ENCODE measurements around the gene CEACAM7.
"Not testable (repeated sequence)": the region's sequence is repeated elsewhere in the genome, so short reads cannot be mapped to it uniquely, and the experiment has no call there.

Gene CEACAM7

DNA sequence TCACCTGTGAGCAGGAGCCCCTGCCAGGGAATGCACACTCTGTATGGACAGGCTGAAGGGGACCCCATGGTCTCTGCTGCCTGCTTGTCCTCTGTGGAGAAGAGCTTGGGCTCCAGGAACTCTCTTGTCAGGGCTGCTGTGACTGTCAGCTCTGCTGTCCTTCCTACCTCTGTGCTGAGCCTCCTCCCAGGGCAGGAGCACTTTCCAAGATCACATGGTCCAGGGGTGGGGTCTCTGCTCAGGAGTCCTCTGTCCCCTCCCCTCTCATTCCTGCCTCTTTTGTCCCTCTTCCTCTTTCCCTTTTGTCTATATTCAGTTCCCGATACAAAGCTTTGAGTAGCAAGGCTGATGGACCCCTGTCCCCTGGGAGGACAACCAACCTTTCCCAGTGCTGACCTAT lies at the start of gene CEACAM7:
CEACAM7 (minus strand) TSS at position 173 of the 400 bp plus-strand sequence; CDS start at position 68, 105 bp downstream.
- DNase-seq: no peak

DNA sequence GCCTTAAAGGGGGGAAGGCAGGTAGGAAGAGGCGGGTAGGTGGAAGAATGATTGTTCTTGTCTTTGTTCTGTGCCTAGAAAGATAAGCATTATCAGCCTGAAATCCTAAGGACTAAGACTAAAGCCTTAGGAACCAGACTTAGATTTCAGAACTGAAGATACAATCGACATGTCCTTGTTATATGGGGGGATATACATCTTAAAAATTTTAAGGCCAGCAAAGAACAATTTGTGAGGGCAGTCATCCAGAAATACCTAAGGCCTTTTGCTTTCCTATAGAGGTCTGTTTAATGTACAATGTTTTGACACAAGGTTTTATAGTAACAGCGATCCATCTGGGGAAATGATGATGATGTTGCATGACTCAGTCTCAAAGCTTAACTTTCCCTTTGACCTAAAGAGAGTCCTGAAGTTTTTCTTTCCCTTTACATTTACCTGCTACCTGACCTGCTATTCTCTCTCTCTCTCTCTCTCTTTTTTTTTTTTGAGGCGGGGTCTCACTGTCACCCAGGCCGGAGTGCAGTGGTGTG lies 47.1 kb upstream of the CEACAM7 start:
- no peak for DNase-seq

DNA sequence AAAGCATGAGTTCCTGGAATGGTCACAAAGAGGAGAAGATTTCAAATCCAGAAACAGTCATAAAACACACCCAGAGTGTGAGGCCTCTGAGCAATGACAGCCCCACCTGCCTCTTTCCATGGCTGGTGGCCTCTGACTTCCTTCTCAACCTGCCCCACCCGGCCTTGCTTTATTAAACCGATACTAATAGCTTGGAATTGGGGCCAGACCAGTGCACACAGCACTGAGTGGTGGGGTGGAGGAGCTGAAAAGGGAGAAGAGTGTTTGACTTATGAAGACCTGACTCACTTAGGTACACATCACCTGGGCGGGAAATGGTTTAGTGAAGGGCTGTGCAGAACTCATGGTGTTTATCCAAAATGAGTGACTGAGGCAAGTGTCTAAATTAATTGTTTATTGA lies 46.5 kb upstream of the CEACAM7 start:
- no peak for DNase-seq

DNA sequence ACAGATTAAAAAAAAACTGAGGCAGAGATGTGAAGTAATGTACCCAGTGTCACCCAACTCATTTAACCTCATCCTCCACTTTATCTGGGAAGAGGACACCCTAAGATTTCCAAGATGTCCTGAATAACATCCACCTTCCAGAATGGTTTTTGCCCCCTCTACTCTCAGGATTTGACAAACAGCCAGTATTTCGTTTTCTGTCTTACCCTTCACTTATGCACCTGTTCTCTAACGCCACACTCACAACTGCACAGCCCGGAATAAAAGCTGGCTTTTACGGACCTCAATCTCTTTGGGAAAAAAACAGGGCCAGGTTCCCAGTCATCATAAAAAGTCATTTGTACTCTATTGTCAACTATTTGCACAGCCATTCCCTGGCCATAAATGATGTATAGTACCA lies 46.1 kb upstream of the CEACAM7 start:
- no peak for DNase-seq

DNA sequence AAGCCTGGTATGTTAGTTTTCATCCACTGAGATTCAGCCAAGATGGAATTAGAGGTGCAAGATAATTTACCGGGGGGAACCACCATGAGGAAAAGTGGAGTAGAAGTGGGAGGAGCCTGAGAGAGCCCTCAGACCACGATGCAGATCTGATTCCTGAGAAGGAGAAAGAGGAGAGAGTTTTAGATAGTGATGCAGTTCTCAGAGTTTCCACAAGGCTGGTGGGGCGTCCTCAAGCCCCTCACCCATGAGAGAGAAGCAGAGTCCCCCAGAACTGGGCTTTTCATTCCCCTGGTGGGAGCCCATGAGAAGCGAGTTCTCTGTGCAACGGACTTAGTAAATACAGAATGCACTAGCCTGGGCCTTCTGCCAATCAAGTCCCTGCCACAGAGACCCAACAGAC lies 38.4 kb upstream of the CEACAM7 start:
- DNase-seq: no peak

DNA sequence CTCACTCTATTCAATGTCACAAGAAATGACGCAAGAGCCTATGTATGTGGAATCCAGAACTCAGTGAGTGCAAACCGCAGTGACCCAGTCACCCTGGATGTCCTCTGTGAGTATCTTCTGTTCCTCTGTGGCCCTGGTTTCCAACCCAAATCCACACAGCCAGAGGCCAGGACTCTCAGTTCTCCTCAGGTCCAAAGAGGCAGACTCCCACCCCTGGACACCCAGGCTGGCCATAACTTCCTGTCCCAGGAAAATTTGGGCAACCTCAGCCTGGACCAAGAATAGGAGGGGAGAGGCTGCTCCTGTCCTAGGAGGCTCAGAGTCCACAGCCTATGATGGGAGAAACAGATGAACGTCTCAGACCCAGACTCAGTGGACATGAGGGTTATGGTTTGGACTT lies 32.0 kb upstream of the CEACAM7 start:
- no peak for DNase-seq

DNA sequence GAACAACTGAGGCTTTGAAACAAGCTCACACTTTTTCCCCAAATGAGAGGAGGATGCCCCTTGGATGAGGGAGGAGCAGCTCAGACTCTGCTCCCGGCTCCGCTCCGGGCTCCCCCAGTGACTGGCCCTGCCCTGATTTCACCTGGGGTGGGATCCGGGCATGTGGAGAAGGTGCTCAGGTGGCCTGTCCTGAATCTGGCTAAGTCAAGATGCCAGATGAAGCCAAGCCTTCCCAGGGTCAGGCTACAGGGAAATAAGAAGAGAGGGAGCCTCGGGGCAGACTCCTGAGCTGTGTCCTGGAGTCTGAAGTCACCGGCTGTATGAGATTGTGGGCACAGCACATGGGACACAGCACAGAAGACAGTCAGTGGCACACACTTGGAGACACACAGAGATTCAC lies 30.7 kb upstream of the CEACAM7 start:
- DNase-seq: no peak

DNA sequence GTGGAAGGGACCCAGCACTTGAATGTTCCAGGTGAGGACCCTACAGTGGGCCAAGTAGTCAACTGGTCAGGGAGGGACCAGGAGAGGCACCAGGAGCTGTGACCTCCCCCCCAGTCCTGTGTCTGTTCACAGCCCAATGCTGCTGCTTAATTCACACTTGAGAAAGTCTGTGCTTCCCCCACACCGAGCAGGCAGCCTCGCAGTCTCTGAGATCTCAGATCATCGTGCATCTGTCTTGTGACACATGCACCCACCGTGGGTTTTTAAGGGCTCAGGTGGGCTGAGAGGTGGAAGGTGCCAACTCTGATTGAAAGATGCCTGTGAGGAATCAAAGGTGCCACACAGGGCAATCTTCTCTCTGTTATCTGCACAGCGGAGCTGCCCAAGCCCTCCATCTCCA lies 26.5 kb upstream of the CEACAM7 start:
- DNase-seq: no peak

DNA sequence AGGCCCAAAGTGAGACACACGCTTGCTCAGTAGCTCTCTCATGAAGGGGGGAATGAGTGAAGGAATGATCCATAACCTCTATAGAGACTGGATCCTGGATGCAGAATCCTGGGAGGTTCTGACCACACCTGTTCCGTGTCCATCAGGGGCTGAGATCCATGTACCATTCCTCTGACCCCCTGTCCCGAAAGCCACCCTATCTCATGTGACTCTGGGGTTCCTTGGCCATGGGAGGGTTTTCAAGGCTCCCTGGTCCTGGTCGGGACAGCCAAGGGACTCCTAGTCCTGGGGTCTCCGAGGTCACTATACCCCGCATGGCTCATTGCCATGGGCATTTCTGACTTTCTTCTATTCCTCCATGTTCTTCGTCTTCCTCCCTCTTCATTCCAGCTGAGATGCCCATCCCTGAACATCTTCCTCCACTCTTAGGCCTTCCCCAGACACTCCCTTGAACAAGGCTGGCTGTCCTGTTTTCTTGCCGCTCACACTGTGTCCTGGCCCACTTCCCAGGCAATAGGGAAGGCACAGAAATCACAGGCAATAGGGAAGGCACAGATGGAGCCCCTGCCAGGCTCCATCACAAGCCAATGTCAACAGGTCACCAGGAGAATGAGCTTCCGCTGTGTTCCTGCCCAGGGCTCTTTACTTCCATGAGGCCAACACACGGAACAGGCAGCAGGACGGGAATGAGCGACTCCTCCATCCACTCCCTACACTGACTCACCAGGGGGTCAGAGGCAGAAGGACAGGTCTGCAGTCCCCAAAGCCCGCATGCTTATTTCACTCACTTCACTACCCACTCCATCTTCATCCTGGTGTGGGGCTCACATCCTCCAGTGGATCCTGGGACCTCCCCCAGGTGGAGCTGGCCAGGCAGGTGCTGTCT lies 23.5 kb upstream of the CEACAM7 start:
- DNase-seq: no peak

DNA sequence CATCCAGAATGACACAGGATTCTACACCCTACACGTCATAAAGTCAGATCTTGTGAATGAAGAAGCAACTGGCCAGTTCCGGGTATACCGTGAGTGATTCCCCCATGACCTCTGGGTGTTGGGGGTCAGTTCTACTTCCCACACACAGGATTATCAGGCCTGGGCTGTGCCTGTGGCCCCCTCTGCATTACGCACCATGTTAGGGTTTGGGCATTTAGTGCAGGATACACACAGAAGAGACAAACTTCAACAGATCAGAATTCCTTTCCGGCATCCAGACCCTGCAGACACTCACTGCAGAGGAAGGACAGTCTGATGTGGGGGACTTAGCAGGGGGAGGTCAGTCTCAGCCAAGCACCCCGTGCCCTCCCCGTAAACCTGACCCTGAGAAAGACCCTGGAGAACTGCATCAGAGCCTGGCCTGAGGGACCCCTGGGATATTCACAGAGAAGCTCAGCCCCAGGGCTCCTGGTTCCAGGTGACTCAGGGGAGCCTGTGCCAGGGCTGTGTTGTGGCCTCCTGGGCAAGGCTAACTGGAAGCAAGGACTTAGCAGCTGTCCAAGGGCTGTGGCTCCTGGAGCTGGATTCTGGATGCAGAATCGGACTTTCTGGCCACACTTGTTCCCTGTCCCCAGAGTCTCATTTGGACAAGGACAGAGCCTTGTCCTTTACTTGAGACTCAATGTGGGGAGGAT lies 22.0 kb upstream of the CEACAM7 start:
- DNase-seq: no peak

DNA sequence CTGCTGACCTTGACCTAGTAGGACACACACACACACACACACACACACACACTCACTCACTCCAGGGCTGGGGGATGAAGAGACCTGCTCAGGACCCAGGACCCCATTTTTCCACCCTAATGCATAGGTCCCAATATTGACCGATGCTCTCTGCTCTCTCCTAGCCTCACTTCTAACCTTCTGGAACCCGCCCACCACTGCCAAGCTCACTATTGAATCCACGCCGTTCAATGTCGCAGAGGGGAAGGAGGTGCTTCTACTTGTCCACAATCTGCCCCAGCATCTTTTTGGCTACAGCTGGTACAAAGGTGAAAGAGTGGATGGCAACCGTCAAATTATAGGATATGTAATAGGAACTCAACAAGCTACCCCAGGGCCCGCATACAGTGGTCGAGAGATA lies 21.4 kb upstream of the CEACAM7 start:
- DNase-seq: not testable (repeated sequence)

DNA sequence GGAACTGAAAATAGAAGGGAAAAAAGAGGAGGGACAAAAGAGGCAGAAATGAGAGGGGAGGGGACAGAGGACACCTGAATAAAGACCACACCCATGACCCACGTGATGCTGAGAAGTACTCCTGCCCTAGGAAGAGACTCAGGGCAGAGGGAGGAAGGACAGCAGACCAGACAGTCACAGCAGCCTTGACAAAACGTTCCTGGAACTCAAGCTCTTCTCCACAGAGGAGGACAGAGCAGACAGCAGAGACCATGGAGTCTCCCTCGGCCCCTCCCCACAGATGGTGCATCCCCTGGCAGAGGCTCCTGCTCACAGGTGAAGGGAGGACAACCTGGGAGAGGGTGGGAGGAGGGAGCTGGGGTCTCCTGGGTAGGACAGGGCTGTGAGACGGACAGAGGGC lies 20.4 kb upstream of the CEACAM7 start, which contains the start of gene CEACAM5:
CEACAM5 (plus strand) TSS at position 146 of the 400 bp plus-strand sequence; CDS start at position 252, 106 bp downstream.
- no peak for DNase-seq

DNA sequence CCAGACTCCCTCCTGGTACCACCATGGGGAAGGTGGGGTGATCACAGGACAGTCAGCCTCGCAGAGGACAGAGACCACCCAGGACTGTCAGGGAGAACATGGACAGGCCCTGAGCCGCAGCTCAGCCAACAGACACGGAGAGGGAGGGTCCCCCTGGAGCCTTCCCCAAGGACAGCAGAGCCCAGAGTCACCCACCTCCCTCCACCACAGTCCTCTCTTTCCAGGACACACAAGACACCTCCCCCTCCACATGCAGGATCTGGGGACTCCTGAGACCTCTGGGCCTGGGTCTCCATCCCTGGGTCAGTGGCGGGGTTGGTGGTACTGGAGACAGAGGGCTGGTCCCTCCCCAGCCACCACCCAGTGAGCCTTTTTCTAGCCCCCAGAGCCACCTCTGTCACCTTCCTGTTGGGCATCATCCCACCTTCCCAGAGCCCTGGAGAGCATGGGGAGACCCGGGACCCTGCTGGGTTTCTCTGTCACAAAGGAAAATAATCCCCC lies 19.9 kb upstream of the CEACAM7 start:
- no peak for DNase-seq

DNA sequence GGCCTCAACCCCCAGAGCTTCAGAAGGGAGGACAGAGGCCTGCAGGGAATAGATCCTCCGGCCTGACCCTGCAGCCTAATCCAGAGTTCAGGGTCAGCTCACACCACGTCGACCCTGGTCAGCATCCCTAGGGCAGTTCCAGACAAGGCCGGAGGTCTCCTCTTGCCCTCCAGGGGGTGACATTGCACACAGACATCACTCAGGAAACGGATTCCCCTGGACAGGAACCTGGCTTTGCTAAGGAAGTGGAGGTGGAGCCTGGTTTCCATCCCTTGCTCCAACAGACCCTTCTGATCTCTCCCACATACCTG lies 19.4 kb upstream of the CEACAM7 start:
- no peak for DNase-seq

DNA sequence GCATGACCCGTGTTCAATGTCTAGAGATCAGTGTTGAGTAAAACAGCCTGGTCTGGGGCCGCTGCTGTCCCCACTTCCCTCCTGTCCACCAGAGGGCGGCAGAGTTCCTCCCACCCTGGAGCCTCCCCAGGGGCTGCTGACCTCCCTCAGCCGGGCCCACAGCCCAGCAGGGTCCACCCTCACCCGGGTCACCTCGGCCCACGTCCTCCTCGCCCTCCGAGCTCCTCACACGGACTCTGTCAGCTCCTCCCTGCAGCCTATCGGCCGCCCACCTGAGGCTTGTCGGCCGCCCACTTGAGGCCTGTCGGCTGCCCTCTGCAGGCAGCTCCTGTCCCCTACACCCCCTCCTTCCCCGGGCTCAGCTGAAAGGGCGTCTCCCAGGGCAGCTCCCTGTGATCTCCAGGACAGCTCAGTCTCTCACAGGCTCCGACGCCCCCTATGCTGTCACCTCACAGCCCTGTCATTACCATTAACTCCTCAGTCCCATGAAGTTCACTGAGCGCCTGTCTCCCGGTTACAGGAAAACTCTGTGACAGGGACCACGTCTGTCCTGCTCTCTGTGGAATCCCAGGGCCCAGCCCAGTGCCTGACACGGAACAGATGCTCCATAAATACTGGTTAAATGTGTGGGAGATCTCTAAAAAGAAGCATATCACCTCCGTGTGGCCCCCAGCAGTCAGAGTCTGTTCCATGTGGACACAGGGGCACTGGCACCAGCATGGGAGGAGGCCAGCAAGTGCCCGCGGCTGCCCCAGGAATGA lies 18.9 kb upstream of the CEACAM7 start:
- peak; percentile 67 for DNase-seq

DNA sequence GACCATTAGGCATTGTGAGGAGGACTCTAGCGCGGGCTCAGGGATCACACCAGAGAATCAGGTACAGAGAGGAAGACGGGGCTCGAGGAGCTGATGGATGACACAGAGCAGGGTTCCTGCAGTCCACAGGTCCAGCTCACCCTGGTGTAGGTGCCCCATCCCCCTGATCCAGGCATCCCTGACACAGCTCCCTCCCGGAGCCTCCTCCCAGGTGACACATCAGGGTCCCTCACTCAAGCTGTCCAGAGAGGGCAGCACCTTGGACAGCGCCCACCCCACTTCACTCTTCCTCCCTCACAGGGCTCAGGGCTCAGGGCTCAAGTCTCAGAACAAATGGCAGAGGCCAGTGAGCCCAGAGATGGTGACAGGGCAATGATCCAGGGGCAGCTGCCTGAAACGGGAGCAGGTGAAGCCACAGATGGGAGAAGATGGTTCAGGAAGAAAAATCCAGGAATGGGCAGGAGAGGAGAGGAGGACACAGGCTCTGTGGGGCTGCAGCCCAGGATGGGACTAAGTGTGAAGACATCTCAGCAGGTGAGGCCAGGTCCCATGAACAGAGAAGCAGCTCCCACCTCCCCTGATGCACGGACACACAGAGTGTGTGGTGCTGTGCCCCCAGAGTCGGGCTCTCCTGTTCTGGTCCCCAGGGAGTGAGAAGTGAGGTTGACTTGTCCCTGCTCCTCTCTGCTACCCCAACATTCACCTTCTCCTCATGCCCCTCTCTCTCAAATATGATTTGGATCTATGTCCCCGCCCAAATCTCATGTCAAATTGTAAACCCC lies 17.5 kb upstream of the CEACAM7 start:
- DNase-seq: no peak

DNA sequence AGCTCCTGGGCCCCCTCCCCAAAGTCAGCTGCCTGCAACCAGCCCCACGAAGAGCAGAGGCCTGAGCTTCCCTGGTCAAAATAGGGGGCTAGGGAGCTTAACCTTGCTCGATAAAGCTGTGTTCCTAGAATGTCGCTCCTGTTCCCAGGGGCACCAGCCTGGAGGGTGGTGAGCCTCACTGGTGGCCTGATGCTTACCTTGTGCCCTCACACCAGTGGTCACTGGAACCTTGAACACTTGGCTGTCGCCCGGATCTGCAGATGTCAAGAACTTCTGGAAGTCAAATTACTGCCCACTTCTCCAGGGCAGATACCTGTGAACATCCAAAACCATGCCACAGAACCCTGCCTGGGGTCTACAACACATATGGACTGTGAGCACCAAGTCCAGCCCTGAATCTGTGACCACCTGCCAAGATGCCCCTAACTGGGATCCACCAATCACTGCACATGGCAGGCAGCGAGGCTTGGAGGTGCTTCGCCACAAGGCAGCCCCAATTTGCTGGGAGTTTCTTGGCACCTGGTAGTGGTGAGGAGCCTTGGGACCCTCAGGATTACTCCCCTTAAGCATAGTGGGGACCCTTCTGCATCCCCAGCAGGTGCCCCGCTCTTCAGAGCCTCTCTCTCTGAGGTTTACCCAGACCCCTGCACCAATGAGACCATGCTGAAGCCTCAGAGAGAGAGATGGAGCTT lies 15.7 kb upstream of the CEACAM7 start:
- DNase-seq: no peak

DNA sequence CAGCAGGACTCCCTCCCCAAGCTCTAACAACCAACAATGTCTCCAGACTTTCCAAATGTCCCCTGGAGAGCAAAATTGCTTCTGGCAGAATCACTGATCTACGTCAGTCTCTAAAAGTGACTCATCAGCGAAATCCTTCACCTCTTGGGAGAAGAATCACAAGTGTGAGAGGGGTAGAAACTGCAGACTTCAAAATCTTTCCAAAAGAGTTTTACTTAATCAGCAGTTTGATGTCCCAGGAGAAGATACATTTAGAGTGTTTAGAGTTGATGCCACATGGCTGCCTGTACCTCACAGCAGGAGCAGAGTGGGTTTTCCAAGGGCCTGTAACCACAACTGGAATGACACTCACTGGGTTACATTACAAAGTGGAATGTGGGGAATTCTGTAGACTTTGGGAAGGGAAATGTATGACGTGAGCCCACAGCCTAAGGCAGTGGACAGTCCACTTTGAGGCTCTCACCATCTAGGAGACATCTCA lies 14.1 kb upstream of the CEACAM7 start:
- no peak for DNase-seq

DNA sequence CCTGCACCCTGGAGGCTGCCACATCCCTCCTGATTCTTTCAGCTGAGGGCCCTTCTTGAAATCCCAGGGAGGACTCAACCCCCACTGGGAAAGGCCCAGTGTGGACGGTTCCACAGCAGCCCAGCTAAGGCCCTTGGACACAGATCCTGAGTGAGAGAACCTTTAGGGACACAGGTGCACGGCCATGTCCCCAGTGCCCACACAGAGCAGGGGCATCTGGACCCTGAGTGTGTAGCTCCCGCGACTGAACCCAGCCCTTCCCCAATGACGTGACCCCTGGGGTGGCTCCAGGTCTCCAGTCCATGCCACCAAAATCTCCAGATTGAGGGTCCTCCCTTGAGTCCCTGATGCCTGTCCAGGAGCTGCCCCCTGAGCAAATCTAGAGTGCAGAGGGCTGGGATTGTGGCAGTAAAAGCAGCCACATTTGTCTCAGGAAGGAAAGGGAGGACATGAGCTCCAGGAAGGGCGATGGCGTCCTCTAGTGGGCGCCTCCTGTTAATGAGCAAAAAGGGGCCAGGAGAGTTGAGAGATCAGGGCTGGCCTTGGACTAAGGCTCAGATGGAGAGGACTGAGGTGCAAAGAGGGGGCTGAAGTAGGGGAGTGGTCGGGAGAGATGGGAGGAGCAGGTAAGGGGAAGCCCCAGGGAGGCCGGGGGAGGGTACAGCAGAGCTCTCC lies 13.5 kb upstream of the CEACAM7 start:
- DNase-seq: no peak

DNA sequence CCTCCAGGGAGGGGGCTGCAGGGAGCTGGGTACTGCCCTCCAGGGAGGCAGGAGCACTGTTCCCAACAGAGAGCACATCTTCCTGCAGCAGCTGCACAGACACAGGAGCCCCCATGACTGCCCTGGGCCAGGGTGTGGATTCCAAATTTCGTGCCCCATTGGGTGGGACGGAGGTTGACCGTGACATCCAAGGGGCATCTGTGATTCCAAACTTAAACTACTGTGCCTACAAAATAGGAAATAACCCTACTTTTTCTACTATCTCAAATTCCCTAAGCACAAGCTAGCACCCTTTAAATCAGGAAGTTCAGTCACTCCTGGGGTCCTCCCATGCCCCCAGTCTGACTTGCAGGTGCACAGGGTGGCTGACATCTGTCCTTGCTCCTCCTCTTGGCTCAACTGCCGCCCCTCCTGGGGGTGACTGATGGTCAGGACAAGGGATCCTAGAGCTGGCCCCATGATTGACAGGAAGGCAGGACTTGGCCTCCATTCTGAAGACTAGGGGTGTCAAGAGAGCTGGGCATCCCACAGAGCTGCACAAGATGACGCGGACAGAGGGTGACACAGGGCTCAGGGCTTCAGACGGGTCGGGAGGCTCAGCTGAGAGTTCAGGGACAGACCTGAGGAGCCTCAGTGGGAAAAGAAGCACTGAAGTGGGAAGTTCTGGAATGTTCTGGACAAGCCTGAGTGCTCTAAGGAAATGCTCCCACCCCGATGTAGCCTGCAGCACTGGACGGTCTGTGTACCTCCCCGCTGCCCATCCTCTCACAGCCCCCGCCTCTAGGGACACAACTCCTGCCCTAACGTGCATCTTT lies 12.5 kb upstream of the CEACAM7 start:
- no peak for DNase-seq
